C4-2B (cell line): ENCODE results near the gene MRPL37.

Experiments used
- H3K27ac ChIP-seq: fragments of 450-650 bp; 2 replicates; pipeline ENCODE4 v1.5.1; 2017
- ZFX ChIP-seq: fragments of 450-650 bp; IDR thresholded peaks from 2 replicates; pipeline ENCODE4 v1.6.1; 2017
- TF ChIP-seq, protein P1 (sequence below): fragments of 450-650 bp; conservative IDR thresholded peaks from 2 replicates; pipeline ENCODE4 v1.5.1; 2017; ENCODE audit warnings: mild to moderate bottlenecking

Gene MRPL37

DNA sequence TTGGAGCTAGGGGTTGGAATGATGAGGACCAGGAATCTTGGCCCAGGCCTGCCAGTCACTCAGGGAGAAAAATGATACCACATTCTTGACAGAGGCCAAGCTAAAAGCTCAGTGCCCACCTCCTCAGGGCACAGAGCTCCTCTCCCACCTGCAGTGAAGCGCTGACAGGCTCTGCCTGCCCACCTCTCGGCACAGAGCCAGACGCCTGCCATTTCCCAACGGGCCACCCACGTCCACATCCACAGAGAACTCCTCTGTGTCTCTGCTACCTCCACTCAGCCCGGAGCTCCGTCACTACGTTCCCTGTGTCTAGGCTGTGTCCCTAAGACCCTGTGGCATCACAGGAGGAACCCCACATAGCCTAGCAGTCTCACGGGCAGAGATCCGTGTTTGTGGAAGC lies 60.8 kb downstream of the MRPL37 start:
- H3K27ac ChIP-seq, result no peak overlapping the region
- TF ChIP-seq, protein P1, sequence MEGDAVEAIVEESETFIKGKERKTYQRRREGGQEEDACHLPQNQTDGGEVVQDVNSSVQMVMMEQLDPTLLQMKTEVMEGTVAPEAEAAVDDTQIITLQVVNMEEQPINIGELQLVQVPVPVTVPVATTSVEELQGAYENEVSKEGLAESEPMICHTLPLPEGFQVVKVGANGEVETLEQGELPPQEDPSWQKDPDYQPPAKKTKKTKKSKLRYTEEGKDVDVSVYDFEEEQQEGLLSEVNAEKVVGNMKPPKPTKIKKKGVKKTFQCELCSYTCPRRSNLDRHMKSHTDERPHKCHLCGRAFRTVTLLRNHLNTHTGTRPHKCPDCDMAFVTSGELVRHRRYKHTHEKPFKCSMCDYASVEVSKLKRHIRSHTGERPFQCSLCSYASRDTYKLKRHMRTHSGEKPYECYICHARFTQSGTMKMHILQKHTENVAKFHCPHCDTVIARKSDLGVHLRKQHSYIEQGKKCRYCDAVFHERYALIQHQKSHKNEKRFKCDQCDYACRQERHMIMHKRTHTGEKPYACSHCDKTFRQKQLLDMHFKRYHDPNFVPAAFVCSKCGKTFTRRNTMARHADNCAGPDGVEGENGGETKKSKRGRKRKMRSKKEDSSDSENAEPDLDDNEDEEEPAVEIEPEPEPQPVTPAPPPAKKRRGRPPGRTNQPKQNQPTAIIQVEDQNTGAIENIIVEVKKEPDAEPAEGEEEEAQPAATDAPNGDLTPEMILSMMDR, result no peak
- no peak for TF ChIP-seq ZFX

GRCh38 chr1:54262244-54262643 lies 62.3 kb downstream of the MRPL37 start:
- no peak for TF ChIP-seq ZFX
- TF ChIP-seq, protein P1, result no peak

DNA sequence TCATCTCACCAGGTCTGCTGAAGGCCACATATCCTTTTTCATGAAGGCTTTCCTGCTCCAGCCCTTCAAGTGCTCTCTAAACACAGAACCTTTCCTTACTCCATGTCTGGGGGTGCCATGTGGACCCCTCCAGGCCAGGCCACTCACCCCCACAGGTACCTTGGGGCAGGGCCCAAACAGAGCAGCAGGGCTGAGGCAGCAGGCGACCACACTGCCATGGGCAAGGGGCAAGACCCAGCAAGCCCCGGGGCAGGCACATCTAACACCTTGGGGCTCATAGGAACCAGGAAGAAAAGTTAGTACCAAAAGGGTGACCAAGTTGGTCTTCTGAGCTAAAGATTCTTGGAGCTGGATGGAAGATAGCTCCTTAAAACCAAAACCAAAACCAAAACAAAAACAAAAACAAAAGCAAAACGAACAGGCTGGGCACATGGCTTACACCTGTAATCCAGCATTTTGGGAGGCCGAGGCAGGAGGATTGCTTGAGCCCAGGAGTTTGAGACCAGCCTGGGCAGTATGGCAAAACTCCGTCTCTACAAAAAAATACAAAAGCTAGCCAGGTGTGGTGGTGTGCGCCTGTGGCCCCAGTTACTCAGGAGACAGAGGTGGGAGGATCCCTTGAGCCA lies 63.7 kb downstream of the MRPL37 start:
- no peak overlapping the region for H3K27ac ChIP-seq
- TF ChIP-seq, protein P1, result no peak
- TF ChIP-seq ZFX, result no peak

More at GRCh38 chr1:54262244-54262643, 62.3 kb downstream of the MRPL37 start:
- no peak overlapping the region for H3K27ac ChIP-seq

- TF ChIP-seq, protein P1, result no peak
- TF ChIP-seq ZFX, result no peak
- H3K27ac ChIP-seq, result peak overlapping the region; percentile 71
Observed at GRCh38 chr1:54265126-54265525, 65.2 kb downstream of the MRPL37 start.

- peak overlapping the region; percentile 71 for H3K27ac ChIP-seq
- TF ChIP-seq, protein P1, result no peak
- no peak for TF ChIP-seq ZFX
Observed at GRCh38 chr1:54265659-54266058, 65.7 kb downstream of the MRPL37 start.

DNA sequence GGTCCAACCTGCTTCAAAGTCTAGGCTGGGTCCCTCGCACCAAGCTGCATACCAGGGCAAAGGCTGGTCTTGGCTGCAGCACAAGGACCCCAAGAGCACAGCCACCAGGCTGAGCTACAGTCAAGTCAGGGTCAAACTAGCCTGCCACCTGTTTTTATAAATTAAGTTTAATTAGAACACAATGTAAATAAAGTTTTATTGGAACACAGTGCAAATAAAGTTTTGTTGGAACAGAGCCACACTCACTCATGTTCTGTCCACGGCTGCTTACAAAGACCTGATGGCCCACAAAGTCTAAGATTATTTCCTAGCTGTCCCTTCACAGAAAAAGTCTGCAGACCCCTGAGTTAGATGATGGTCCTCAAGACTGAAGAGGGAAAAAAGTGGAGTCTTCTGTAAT lies 66.2 kb downstream of the MRPL37 start:
- peak overlapping the region; percentile 71 for H3K27ac ChIP-seq
- TF ChIP-seq, protein P1, result no peak
- TF ChIP-seq ZFX, result no peak

DNA sequence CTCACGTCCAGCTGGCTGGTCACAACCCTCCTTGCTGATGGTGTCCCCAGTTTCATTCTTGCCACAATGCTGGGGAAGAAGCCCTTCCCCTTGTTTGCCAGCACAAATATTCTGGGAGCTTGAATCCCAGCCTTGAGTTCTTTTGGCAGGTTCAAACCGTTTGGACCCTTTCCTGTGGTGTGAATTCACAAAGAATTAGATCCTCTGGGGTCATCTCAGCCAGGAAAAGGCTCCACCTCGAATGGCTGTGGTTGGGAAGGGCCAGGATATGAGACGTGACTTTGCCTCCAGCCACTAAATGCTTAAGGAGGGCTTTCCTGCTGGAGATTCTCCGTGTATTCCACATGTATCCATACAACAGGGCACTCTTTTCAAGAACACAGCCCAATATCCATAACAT lies 66.9 kb downstream of the MRPL37 start:
- TF ChIP-seq ZFX, result no peak
- peak overlapping the region; percentile 71 for H3K27ac ChIP-seq
